Astrocyte of the spinal cord (primary cell): ENCODE results near the gene ANKRD13C.

Source experiments
- DNase-seq: peaks from one replicate; pipeline ENCODE4 v3.0.0; 2011; ENCODE audit warnings: low read depth, low spot score
- H3K4me3 ChIP-seq: 2 replicates; pipeline ENCODE4 v1.5.1; 2011; ENCODE audit warnings: low read depth, mild to moderate bottlenecking, low read length, moderate library complexity
- in situ Hi-C: cut with HindIII; loops from 2 replicates; pipeline ENCODE4 v1.10.0; 2017; ENCODE audit warnings: low sequenced_read_pairs
- TF ChIP-seq, protein P1 (sequence below): IDR thresholded peaks from 2 replicates; pipeline ENCODE4 v1.5.1; 2012; ENCODE audit warnings: low read depth, mild to moderate bottlenecking, low read length, inconsistent platforms

The ANKRD13C gene

GRCh38 chr1:70284366-70284765, 70.2 kb downstream of the ANKRD13C start:
- TF ChIP-seq, protein P1, sequence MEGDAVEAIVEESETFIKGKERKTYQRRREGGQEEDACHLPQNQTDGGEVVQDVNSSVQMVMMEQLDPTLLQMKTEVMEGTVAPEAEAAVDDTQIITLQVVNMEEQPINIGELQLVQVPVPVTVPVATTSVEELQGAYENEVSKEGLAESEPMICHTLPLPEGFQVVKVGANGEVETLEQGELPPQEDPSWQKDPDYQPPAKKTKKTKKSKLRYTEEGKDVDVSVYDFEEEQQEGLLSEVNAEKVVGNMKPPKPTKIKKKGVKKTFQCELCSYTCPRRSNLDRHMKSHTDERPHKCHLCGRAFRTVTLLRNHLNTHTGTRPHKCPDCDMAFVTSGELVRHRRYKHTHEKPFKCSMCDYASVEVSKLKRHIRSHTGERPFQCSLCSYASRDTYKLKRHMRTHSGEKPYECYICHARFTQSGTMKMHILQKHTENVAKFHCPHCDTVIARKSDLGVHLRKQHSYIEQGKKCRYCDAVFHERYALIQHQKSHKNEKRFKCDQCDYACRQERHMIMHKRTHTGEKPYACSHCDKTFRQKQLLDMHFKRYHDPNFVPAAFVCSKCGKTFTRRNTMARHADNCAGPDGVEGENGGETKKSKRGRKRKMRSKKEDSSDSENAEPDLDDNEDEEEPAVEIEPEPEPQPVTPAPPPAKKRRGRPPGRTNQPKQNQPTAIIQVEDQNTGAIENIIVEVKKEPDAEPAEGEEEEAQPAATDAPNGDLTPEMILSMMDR = no peak
- no peak for DNase-seq
- H3K4me3 ChIP-seq = no peak overlapping the region
- in situ Hi-C loops = no loop called here

DNA sequence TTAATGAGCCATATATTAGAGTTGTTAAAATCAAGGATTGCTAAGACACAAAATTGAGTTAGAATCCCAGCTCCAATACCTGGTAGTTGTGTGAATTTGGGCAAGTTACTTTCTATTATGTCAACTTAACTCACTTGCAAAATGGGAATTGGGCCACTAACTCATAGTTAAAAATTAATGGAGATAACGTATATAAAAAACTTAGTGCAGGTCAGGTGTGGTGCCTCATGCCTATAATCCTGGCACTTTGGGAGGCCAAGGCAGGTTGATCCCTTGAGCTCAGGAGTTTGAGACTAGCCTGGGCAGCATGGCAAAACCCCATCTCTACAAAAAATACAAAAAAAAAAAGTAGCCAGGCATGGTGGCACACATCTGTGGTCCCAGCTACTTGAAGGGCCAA, 75.8 kb downstream of the ANKRD13C start:
- H3K4me3 ChIP-seq = no peak overlapping the region
- in situ Hi-C loops = no loop called here
- DNase-seq = no peak
- TF ChIP-seq, protein P1 = no peak

DNA sequence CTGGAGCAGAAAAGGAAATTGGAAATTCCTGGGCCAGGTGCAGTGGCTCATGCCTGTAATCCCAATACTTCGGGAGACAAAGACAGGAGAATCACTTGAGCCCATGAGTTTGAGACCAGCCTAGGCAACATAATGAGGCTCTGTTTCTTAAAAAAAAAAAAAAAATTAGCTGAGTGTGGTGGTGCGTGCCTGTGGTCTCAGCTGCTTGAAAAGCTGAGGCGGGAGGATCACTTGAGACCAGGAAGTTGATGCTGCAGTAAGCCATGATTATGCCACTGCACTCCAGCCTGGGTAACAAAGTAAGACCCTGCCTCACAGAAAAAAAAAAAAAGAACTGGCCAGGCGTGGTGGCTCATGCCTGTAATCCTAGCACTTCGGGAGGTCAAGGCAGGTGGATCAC, 76.6 kb downstream of the ANKRD13C start:
- in situ Hi-C loops = no loop called here
- H3K4me3 ChIP-seq = no peak overlapping the region
- TF ChIP-seq, protein P1 = no peak
- DNase-seq = no peak

GRCh38 chr1:70265946-70266345, 88.6 kb downstream of the ANKRD13C start:
- TF ChIP-seq, protein P1 = no peak
- no peak overlapping the region for H3K4me3 ChIP-seq
- in situ Hi-C loops = no loop called here
- no peak for DNase-seq

GRCh38 chr1:70264839-70265238, 89.7 kb downstream of the ANKRD13C start:
- no peak overlapping the region for H3K4me3 ChIP-seq
- no peak for DNase-seq
- TF ChIP-seq, protein P1 = no peak
- in situ Hi-C loops = no loop called here

DNA sequence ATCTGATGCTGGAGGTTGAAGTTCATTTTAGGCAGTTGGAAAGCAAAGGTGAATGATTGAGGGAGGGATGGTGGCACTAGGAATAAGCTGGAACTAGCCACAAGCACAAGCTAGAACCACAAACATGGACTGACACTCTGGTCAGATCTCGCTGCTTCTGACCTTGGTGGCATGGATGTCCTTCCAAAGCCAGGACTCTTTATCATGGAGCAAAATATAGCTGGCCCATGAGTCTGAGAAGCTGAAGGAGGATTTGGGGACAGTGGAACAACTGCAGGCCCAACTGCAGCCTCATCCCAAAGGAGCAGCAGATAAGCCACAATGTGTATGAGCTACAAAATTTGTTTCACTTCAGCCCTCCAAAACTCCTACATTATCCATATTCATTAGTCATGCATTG, 97.9 kb downstream of the ANKRD13C start:
- DNase-seq = no peak
- TF ChIP-seq, protein P1 = no peak
- no peak overlapping the region for H3K4me3 ChIP-seq
- in situ Hi-C loops = no loop called here

GRCh38 chr1:70248729-70249128, 105.8 kb downstream of the ANKRD13C start:
- no peak overlapping the region for H3K4me3 ChIP-seq
- TF ChIP-seq, protein P1 = no peak
- in situ Hi-C loops = no loop called here
- DNase-seq = no peak
